Fibroblast of skin of left quadriceps (primary cell): ENCODE measurements around the gene UBE2C.

ENCODE experiments used
- DNase-seq, 2 experiments: peaks; one replicate each; pipeline ENCODE4 v3.0.0-alpha.2; 2013; ENCODE audit warnings: low read depth in 2 of 2

The UBE2C gene

GRCh38 chr20:45859916-45860315 is 47.5 kb downstream of the UBE2C start:
- DNase-seq, result no peak

DNA sequence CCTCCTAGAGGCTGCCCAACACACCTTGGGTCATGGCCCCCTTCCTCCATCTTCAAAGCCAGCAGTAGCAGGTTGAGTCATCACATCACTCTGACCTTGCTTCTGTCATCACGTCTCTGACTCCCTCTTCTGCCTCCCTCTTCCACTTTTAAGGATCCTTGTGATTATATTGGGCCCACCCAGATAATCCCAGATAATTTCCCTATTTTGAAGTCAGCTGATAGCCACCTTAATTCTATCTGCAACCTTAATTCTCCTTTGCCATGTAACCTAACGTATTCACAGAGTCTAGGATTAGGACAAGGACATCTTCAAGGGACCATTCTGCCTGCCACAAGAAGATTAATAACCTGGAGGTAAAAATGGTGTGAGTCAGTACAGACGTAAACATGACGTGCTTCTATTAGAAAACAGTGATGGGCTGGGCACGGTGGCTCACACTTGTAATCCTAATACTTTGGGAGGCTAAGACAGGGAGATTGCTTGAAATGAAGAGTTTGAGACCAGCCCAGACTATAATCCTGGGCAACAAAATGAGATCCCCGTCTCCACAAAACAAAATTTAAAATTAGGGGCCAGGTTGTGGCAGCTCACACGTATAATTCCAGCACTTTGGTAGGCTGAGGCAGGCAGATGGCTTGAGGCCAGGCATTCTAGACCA is 48.2 kb downstream of the UBE2C start:
- no peak for DNase-seq

DNA sequence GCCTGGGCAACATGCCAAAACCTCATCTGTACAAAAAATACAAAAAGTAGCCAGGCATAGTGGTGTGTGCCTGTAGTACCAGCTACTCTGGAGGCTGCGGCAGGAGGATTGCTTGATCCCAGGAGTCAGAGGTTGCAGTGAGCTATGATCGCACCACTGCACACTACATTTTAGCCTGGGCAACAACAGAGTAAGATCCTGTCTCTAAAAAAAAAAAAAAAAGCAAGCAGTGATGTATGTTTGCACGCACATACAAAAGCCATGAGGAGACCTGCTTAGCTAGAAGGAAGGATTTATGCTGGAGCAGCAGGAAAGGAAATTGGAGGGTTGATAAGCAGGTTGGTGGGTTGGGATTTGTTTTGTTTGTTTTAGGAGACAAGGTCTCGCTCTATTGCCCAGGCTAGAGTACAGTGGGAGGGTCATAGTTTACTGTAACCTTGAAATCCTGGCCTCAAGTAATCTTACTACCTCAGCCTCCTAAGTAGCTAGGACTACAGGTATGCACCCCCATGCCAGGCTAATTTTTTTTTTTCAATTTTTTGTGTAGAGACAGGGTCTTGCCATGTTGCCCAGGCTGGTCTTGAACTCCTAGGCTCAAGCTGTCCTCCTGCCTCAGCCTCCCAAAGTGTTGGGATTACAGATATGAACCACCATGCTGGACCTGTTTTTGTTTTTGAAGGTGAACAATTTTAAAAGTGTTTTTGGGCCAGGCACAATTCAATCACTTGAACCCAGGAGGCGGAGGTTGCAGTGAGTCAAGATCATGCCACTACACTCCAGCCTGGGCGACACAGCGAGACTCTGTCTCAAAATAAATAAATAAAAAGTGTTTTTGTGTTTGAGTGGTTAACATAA is 49.0 kb downstream of the UBE2C start:
- no peak for DNase-seq

DNA sequence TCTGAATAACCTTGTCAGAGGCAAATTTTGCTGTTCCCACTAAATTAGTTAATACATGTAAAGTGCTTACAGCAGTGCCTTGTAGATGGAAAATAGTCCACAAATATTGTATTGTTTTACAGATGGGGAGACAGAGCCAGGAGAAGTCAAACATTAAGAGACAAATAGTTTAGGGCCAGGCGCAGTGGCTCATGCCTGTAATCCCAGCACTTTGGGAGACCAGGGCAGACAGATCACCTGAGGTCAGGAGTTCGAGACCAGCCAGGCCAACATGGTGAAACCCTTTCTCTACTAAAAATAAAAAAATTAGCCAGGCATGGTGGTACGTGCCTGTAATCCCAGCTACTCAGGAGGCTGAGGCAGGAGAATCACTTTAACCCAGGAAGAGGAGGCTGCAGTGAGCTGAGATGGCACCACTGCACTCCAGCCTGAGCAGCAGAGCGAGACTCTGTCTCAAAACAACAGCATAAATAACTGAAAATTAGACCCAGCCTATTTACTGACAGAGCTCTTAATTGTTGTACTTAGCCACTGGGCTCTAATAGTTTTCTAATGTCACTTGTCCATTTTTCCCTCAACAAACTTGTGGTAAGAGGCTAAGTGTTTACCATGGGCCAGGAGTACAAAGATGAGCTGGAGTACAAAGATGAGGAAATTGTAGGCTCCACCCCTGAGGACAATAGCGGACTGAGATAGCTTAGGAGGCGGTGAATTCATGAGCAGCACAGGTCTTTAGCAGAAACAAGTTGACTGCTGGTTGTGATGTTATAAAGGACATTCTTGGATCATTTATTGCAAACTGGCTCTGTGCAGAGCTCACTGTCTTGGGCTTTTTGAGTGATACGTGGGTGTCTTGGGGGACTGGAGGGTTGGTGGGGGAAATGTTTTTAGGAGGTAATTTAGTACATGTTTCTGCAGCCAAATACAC is 51.4 kb downstream of the UBE2C start:
- DNase-seq, result no peak

- no peak for DNase-seq
Measured at GRCh38 chr20:45866454-45866853, 54.0 kb downstream of the UBE2C start.
